ENCODE results near the gene VASP.

VASP gene

DNA sequence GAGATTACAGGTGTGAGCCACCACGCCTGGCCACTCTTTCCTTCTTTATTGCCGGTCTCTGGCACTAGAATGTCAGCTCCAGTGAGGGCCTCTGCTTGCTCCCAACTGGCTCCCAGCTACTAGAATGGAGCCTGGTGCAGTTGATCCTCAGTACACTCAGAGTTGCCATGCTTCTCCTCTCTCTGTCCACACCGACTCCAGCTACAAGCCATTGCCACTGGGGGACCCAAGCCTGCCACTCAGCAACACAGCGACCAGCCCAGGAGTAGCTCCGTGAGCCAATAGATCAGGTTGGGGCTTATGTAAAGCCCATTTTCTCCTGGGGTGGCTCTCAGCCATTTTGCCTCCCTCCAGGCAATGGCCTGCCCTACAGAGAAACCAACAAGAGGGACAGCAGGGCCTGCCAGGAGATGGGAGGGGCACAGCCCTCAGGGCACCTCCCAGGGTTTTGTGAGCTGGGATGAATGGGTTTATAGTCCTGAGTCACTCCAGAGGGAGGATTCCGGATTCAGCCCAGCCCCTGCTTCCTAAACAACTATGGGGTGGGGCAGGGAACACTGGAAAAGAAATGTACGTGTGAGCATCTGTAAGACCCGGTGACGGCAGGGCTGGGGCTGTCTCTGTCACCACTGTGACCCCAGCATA, 40.8 kb downstream of the VASP start:
- no peak overlapping the region for H3K4me3 ChIP-seq (ENCODE audit: low read length)
- no peaks in the 10 kb centered on the region for H3K27me3 ChIP-seq (replicated peaks; ENCODE audit: insufficient read depth, low read length)
- H3K9ac ChIP-seq (ENCODE audit: low read length): no peak overlapping the region
- no peaks in the 10 kb centered on the region for H3K4me1 ChIP-seq (ENCODE audit: low read length)
- TF ChIP-seq EZH2phosphoT487 (IDR thresholded peaks at IDR 0.05; ENCODE audit: low read length): no peak
- TF ChIP-seq EZH2 (optimal IDR thresholded peaks at IDR 0.05; ENCODE audit: low read depth, low read length): no peak
- no peaks in the 10 kb centered on the region for H4K20me1 ChIP-seq (ENCODE audit: insufficient read depth, low read length)
- H3K79me2 ChIP-seq (ENCODE audit: low read length): no peaks in the 10 kb centered on the region
- no peaks in the 10 kb centered on the region for H3K9me2 ChIP-seq (replicated peaks; ENCODE audit: insufficient read depth, low read length)
- H3K9me3 ChIP-seq (replicated peaks; ENCODE audit: insufficient read depth, low read length): no peaks in the 10 kb centered on the region
- H3K36me3 ChIP-seq (replicated peaks; ENCODE audit: insufficient read depth, low read length): no peaks in the 10 kb centered on the region
- H3K27ac ChIP-seq (ENCODE audit: low read length): no peak overlapping the region
- H3F3A ChIP-seq (ENCODE audit: insufficient read depth, low read length): no peaks in the 10 kb centered on the region
- no peak overlapping the region for H2AFZ ChIP-seq (ENCODE audit: low read length)
- no peak for DNase-seq
- H3K4me2 ChIP-seq (ENCODE audit: low read depth, low read length): no peak overlapping the region

DNA sequence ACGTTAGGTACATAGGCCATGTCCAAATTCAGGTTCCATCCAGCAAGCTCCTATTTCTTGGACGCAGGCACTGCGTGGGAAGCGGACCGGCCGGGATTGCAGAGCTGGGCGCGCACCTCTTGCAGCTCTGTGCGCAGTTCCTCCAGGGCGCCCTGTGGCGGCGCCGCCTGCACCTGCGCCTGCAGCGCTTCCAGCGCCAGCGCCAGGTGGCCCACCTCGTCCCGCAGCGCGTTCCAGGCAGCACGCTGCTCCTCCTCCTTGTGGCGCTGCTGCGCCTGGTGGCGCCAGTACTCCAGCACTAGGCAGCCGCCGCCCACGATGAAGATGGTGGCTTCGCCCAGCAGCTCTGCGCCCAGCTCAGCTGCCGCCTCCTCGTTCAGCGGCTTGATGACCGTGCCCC, 46.2 kb downstream of the VASP start:
- Histone ChIP-seq H3K27ac (ENCODE audit: low read length) (no peak overlapping the region), H3K36me3 (replicated peaks; ENCODE audit: insufficient read depth, low read length) (no peaks in the 10 kb centered on the region), H2AFZ (ENCODE audit: low read length) (no peak overlapping the region), H3K79me2 (ENCODE audit: low read length) (no peaks in the 10 kb centered on the region), H3K4me1 (ENCODE audit: low read length) (no peaks in the 10 kb centered on the region), H3K9ac (ENCODE audit: low read length) (no peak overlapping the region), H3K9me3 (replicated peaks; ENCODE audit: insufficient read depth, low read length) (no peaks in the 10 kb centered on the region), H3K9me2 (replicated peaks; ENCODE audit: insufficient read depth, low read length) (no peaks in the 10 kb centered on the region), H3K27me3 (replicated peaks; ENCODE audit: insufficient read depth, low read length) (no peaks in the 10 kb centered on the region), H3K4me2 (ENCODE audit: low read depth, low read length) (no peak overlapping the region), H4K20me1 (ENCODE audit: insufficient read depth, low read length) (no peaks in the 10 kb centered on the region), H3F3A (ENCODE audit: insufficient read depth, low read length) (no peaks in the 10 kb centered on the region), H3K4me3 (ENCODE audit: low read length) (no peak overlapping the region)
- TF ChIP-seq, protein P1, sequence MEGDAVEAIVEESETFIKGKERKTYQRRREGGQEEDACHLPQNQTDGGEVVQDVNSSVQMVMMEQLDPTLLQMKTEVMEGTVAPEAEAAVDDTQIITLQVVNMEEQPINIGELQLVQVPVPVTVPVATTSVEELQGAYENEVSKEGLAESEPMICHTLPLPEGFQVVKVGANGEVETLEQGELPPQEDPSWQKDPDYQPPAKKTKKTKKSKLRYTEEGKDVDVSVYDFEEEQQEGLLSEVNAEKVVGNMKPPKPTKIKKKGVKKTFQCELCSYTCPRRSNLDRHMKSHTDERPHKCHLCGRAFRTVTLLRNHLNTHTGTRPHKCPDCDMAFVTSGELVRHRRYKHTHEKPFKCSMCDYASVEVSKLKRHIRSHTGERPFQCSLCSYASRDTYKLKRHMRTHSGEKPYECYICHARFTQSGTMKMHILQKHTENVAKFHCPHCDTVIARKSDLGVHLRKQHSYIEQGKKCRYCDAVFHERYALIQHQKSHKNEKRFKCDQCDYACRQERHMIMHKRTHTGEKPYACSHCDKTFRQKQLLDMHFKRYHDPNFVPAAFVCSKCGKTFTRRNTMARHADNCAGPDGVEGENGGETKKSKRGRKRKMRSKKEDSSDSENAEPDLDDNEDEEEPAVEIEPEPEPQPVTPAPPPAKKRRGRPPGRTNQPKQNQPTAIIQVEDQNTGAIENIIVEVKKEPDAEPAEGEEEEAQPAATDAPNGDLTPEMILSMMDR (IDR thresholded peaks at IDR 0.05; ENCODE audit: low read length): no peak
- TF ChIP-seq EZH2 (optimal IDR thresholded peaks at IDR 0.05; ENCODE audit: low read depth, low read length): no peak
- TF ChIP-seq EZH2phosphoT487 (IDR thresholded peaks at IDR 0.05; ENCODE audit: low read length): no peak
- DNase-seq: no peak

DNA sequence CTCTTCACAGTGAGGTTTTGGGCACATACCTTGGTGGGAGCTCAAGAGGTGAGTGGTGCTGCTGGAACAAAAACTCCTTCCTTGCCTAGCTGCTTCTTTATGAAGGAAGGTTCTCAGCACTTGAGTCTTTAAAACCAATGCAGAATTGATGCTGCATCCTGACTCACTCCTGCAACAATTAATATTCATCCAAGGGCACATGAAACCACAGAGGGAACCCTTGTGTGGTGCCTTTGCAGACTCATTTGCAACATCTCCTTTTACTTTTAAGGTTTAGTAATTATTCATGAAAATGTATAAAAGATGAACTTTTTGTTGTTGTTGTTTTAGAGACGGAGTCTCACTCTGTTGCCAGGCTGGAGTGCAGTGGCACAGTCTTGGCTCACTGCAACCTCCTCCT, 47.2 kb downstream of the VASP start:
- Histone ChIP-seq H3K4me2 (ENCODE audit: low read depth, low read length) (no peak overlapping the region), H3F3A (ENCODE audit: insufficient read depth, low read length) (no peaks in the 10 kb centered on the region), H3K9me3 (replicated peaks; ENCODE audit: insufficient read depth, low read length) (no peaks in the 10 kb centered on the region), H3K79me2 (ENCODE audit: low read length) (no peaks in the 10 kb centered on the region), H2AFZ (ENCODE audit: low read length) (no peak overlapping the region), H3K36me3 (replicated peaks; ENCODE audit: insufficient read depth, low read length) (no peaks in the 10 kb centered on the region), H3K9me2 (replicated peaks; ENCODE audit: insufficient read depth, low read length) (no peaks in the 10 kb centered on the region), H3K9ac (ENCODE audit: low read length) (no peak overlapping the region), H3K4me1 (ENCODE audit: low read length) (no peaks in the 10 kb centered on the region), H4K20me1 (ENCODE audit: insufficient read depth, low read length) (no peaks in the 10 kb centered on the region), H3K27ac (ENCODE audit: low read length) (no peak overlapping the region), H3K27me3 (replicated peaks; ENCODE audit: insufficient read depth, low read length) (no peaks in the 10 kb centered on the region), H3K4me3 (ENCODE audit: low read length) (no peak overlapping the region)
- no peak for DNase-seq
- TF ChIP-seq EZH2 (optimal IDR thresholded peaks at IDR 0.05; ENCODE audit: low read depth, low read length) (no peak), EZH2phosphoT487 (IDR thresholded peaks at IDR 0.05; ENCODE audit: low read length) (no peak)
- TF ChIP-seq, protein P1 (IDR thresholded peaks at IDR 0.05; ENCODE audit: low read length): no peak

GRCh38 chr19:45556835-45557234, 49.6 kb downstream of the VASP start:
- H4K20me1 ChIP-seq (ENCODE audit: insufficient read depth, low read length): no peaks in the 10 kb centered on the region
- peaks cover 14% of the 10 kb centered on the region for H3K79me2 ChIP-seq (ENCODE audit: low read length)
- H3K9ac ChIP-seq (ENCODE audit: low read length): no peak overlapping the region
- no peak overlapping the region for H3K4me3 ChIP-seq (ENCODE audit: low read length)
- TF ChIP-seq, protein P1 (IDR thresholded peaks at IDR 0.05; ENCODE audit: low read length): no peak
- TF ChIP-seq EZH2phosphoT487 (IDR thresholded peaks at IDR 0.05; ENCODE audit: low read length): no peak
- TF ChIP-seq EZH2 (optimal IDR thresholded peaks at IDR 0.05; ENCODE audit: low read depth, low read length): no peak
- H3K36me3 ChIP-seq (replicated peaks; ENCODE audit: insufficient read depth, low read length): no peaks in the 10 kb centered on the region
- no peaks in the 10 kb centered on the region for H3K4me1 ChIP-seq (ENCODE audit: low read length)
- H2AFZ ChIP-seq (ENCODE audit: low read length): no peak overlapping the region
- no peak overlapping the region for H3K27ac ChIP-seq (ENCODE audit: low read length)
- no peak overlapping the region for H3K4me2 ChIP-seq (ENCODE audit: low read depth, low read length)
- no peaks in the 10 kb centered on the region for H3K27me3 ChIP-seq (replicated peaks; ENCODE audit: insufficient read depth, low read length)
- H3K9me3 ChIP-seq (replicated peaks; ENCODE audit: insufficient read depth, low read length): no peaks in the 10 kb centered on the region
- no peaks in the 10 kb centered on the region for H3K9me2 ChIP-seq (replicated peaks; ENCODE audit: insufficient read depth, low read length)
- no peak for DNase-seq
- H3F3A ChIP-seq (ENCODE audit: insufficient read depth, low read length): 0 out of 2 replicates have a peak, but pooled peaks cover under 1% of the 10 kb centered on the region

All from MM.1S (cell line).